Epithelial cell of prostate (primary cell): ENCODE results near the gene IMPDH1.
"Not testable (repeated sequence)": the region's sequence is repeated elsewhere in the genome, so short reads cannot be mapped to it uniquely, and the experiment has no call there.

Experiments
- DNase-seq: peaks from one replicate; pipeline ENCODE4 v3.0.0-alpha.2; 2011; ENCODE audit warnings: low read depth, low spot score
- H3K27ac ChIP-seq: fragments of 450-650 bp; 2 replicates; pipeline ENCODE4 v1.5.1; 2017; ENCODE audit warnings: mild to moderate bottlenecking

Gene IMPDH1

DNA sequence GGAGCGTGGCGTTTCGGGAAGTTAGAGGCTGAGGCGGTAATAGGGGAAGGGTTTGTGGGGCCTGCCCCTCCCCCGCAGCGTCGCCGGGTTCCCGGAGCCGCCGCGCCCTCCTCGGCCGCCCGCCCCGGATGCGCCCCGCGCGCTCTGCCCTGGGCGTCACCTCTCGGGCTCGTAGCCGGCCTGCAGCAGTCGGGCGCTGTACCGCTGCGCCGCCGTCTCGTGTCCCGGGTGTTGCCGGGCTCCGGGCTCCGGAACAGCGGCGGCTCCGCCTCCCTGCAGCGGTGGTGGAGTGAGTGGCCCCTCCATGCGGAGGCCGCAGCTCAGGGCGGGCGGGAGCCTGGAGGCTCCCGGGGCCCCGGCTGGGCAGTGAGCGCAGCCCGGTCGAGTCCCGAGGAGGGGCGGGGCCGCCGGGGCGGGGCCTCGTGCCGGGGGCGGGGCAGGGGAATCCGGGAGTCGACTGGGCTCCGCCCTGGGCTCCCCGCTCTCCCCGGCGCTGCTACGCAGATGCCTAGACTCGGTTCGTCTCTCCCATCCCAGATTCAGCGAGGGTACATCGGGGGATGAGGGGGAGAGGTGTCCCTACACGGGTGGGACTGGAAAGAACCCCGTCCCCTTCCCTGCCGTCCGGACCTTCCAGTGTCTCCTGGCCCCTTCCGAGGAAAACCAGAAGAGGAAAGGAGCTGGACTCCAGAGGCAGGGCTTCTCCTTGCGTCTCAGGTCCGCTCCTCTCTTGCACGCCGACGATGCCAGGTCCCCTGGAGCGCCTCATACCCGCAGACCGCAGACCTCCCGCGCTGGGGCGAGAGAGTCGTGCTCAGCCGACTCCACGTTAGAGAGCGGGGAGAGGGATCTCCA, at the start of gene IMPDH1:
Gene IMPDH1, minus strand, starts transcription at position 387 of the 855 bp plus-strand sequence. Its CDS starts 81 bp downstream, at position 306.
- peak within 1 kb of the TSS; percentile 32 for H3K27ac ChIP-seq
- no peak for DNase-seq

DNA sequence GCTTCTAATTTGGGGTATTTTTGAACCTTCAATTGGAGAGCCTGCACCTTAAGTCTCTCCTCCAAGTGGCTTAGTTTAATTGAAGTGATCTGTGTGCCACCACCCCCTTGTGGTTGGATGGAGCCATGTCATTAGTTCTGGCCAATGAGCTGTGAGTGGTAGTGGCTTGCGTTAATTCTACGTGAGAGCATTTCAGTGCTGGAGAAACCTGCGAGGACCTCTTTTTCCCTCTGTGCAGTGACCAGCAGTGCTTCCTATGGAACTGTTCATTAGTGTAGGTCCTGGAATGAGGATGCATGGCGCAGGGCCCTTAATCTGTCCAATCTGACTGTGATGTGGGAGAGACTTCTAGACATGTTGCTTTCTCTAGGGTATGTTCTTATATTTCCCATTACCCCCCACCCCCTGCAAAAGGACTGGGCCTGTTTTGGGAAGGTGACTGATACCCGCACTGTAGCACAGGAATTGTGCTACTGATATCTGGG, 49.7 kb upstream of the IMPDH1 start:
- DNase-seq = no peak
- H3K27ac ChIP-seq = no peak overlapping the region

DNA sequence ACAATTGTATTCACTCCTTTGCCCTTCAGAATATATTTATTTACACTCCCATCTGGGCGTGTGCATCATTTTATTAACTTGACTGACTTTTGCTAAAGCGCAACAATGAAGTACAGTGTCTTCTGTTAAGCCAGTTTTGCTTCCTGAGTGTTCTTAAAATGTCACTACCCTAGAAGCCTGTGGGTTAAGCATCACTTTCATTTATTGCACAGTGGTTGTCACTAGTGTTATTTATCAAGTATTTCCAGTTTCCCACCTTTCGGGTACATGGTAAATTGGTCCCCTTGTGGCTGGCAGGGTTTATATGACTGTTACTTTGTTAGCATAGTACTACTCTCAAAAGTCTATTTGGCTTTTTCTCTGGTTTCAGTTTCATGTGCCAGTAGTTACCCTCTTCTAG, 49.2 kb upstream of the IMPDH1 start:
- H3K27ac ChIP-seq = no peak overlapping the region
- DNase-seq = no peak

DNA sequence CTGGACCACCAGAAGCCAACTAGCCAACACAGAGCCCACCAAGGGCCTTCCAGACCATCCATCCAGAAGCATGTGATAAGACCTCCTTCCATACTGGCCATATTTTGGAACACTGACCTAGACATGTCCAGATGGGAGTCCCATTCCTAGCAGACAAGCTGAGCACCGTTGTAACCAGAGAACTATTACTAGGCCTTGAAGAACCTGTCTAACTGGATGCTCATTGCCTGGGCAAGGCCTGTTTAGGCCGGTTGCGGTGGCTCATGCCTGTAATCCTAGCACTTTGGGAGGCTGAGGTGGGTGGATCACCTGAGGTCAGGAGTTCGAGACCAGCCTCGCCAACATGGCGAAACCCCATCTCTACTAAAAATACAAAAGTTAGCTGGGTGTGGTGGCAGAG, 47.6 kb upstream of the IMPDH1 start:
- H3K27ac ChIP-seq = not testable (repeated sequence)
- peak; percentile 60 for DNase-seq

DNA sequence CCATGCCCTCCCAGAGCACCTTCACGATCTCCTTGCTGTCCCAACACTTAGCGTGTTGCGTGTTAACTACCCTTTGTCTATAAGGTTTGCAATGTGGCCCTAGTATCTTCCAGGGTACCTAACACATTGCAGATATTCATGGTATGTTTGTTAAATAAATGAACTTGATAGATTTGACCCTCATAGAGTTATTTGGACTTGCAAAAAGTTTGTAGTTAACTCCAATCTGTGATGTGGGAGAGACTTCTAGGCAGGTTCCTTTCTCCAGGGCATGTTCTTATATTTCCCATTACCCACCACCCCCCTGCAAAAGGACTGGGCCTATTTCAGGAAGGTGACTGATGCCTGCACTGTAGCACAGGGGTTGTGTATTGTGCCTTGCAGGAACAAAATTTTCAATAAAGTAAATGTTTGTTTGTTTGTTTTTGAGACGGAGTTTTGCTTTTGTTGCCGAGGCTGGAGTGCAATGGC, 46.5 kb upstream of the IMPDH1 start:
- no peak for DNase-seq
- peak overlapping the region; percentile 48 for H3K27ac ChIP-seq

DNA sequence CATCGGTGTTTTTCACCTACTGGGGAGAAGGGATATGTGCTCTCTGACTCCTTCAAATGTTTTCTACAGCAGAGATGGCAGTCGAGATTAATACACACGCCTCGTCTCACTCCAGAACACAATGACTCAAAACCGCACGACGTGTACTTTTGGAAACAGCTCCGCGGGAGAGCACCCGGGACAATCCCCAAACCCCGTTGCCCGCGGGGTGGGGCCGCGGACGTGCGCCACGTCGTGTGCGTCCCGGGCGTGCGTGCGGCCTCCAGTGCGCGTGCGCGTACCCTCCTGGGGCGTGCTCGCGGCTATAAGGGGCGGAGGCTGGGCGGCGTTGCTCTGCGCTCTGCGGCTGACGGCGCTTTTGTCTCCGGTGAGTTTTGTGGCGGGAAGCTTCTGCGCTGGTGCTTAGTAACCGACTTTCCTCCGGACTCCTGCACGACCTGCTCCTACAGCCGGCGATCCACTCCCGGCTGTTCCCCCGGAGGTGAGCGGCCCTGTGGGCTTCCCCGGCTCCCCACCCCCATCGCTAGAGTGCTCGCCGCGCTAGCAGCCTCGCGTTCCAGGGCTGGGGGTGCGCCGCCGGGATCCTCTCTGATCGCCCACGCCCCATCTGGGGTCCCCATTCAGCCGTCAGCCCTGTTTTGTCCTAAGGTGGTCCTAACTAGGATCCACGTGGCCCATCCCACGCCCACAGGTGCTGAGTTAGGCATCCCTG, 45.9 kb upstream of the IMPDH1 start, which contains the start of gene HILPDA:
Gene HILPDA, plus strand, starts transcription at position 336 of the 712 bp plus-strand sequence. CDS start 1,391 bp downstream, outside the sequence.
- H3K27ac ChIP-seq = peak within 1 kb of the TSS; percentile 48
- peak; percentile 88 for DNase-seq

DNA sequence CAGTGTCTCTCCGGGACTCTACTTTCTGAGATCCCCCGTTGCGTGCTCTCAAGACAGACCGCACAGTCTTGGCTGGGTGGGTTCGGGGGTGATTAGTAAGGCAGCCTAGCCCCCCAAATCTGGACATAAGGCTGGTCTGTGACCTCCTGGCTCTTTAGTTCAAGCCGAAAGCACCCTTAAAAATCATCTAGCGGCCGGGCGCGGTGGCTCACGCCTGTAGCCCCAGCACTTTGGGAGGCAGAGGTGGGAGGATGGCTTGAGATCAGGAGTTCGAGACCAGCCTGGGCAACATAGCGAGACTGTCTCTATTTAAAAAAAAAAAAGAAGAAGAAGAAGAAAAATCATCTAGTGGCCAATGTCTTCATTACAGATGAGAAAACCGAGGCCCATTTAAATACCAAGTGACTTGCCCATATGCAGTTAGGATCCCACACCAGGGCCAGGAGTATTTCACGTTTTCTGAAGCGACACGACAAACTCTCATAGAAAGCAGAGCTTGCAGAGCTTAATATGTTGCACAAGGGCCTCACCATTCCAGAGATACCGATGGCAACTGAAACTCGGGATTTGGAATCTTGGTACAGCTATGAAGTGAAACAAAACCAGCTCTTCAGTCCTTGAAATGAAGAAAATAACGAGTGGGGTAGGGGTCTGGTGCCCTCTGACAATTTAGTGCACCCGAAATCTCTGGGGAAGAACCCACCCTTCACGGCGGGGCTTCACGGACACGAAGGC, 45.2 kb upstream of the IMPDH1 start:
- no peak for DNase-seq
- peak overlapping the region; percentile 48 for H3K27ac ChIP-seq

DNA sequence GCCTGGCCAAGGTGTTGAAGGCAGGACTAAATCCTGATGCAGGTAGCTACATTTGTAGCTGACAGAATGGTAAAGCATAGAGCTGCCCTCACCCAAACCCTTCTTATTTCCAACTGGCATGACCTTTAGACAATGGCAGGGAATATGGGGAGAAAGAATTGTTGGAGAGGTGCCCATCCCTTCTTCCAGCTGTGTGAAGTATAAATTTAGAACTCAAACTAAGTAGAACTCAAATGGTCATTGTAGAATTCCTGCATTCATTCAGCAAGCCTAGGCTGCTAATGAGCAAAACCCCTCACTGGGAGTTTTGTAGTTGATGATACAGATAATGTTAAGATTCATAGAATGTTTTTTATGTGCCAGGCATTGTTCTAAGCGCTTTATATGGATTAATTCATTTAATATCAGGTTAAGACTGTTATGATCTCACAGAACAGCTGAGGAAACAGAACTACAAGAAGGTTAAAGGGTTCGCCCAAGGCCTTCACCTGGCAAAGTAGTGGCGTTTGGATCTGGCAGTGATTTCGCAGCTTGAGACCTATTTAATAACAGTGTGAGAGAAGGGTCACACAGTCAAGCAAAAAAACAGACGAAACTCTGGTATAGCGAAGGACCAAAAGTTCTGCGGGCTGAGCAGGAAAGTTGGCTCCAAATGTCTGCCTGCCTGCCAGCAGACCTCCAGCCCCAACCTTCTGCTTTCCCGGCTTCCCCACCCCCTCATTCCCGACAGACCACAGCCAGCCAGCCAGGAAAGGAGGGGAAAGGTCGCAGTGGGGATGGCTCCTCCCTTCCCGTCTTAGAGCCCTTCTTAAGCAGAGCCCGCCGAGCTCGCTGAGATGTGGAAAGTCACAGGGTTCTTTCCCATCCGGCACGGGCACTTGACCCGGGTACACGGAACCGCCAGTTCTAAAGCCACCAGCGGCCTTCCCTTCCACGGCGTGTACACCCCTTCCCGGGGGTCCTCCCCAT, 44.3 kb upstream of the IMPDH1 start:
- DNase-seq = no peak
- no peak overlapping the region for H3K27ac ChIP-seq

DNA sequence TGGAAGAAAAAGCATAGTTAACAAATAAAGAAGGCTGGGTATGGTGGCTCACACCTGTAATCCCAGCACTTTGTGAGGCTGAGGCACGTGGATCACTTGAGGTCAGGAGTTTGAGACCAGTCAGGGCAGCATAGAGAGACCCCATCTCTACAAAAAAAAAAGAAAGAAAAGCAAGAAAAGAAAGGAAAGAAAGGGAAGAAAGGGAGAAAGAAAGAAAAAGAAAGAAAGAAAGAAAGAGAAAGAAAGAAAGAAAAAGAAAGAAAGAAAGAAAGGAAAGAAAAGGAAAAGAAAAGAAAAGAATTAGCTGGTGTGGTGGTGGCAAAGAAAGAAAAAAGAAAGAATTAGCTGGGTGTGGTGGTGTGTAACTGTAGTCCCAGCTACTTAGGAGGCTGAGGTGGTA, 42.8 kb upstream of the IMPDH1 start:
- DNase-seq = no peak
- no peak overlapping the region for H3K27ac ChIP-seq

DNA sequence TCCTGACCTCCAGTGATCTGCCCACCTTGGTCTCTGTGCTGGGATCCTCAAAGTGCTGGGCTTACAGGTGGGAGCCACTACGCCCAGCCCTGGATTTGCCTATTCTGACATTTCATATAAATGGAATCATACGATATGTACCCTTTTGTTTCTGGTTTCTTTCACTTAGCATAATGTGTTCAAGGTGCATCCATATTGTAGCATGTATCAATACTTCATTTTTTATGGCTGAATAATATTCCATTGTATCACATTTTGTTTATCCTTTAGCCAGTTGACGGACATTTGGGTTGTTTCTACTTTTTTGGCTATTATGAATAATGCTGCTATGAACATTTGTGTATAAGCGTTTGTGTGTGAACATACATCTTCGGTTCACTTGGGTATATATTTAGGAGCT, 41.1 kb upstream of the IMPDH1 start:
- no peak overlapping the region for H3K27ac ChIP-seq
- no peak for DNase-seq

DNA sequence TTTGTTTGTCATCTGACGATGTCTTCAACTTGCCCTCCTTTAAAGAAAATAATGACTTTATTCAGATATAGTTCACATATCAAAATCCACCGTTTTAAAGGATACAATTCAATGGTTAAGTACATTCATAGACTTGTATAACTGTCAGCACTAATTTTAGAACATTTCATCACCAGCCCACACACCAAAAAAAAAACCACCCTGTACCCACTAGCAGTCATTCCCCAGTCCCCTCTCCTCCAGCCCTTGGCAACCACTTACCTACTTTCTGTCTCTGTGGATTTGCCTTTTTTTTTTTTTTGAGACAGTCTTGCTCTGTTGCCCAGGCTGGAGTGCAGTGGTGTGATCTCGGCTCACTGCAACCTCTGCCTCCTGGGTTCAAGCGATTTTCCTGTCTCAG, 40.6 kb upstream of the IMPDH1 start:
- no peak overlapping the region for H3K27ac ChIP-seq
- DNase-seq = no peak

DNA sequence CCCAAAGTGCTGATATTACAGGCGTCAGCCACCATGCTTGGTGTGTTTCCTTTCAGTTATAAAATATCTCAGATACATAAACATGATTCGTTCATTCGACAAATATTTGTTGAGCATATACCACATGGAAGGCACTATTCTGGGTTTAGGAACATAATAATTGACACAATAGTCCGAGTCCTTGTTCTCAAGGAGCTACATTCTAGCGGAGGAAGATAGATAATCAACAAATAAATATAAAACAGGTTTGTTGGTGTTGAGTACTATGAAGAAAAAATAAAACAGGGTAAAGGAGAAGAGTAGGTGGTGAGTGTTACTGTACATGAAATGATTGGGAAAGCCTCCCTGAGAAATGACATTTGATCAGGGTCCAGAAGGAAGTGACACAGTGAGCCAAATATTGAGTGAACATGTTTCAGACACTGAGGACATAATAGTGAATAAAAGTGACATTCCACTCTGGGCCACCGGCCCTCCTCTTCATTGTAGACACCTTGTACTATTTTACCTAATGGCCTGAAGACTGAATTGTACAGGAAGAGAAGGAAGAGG, 39.0 kb upstream of the IMPDH1 start:
- no peak overlapping the region for H3K27ac ChIP-seq
- DNase-seq = no peak

DNA sequence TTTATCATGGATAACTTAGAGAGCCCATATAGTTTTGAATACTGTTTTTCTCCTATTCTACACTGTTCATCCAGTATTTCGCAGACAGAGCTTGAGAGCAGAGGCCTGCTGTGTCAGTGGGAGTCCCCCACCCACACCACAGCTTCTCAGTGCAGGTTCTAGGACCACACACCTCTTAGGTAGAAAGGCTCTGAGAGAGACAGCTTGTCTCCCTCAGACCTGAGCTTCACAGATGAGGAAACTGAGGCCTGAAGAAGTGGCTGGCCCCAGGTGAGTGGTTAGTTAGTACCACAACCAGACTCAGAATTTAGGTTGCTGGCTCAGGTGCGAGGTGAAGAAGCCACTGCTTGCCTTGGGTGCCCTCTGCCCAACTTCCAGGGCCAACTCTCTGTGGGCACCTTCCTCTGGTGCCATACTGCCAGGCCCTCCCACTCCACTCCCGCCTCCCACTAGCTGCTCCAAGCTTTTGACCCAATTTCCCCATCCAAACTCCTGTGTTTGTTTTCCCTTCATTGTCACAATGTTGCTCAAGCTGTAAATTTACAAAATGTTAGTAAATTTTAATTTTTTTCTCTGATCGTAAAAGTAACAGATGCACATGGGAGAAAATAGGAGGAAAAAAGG, 38.3 kb upstream of the IMPDH1 start:
- no peak overlapping the region for H3K27ac ChIP-seq
- no peak for DNase-seq

DNA sequence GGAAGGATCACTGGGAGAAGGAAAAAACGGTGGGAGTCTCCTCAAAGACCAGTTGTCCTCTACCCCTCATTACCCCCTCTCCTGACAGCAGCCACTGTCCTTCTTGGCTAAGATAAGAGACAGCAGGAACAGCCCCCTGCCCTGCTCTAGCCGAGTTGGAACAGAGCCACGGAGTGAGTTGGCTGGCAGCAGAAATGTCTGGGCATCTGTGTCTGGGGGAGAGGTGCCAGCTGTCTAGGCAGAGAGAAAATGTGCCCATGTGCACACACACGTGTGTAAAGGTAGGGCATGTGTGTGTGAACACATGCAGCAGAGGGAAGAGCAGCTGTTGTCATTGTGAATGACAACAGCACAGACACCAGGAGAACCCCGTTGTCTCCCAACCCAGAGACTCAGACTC, 36.5 kb upstream of the IMPDH1 start:
- no peak overlapping the region for H3K27ac ChIP-seq
- no peak for DNase-seq

DNA sequence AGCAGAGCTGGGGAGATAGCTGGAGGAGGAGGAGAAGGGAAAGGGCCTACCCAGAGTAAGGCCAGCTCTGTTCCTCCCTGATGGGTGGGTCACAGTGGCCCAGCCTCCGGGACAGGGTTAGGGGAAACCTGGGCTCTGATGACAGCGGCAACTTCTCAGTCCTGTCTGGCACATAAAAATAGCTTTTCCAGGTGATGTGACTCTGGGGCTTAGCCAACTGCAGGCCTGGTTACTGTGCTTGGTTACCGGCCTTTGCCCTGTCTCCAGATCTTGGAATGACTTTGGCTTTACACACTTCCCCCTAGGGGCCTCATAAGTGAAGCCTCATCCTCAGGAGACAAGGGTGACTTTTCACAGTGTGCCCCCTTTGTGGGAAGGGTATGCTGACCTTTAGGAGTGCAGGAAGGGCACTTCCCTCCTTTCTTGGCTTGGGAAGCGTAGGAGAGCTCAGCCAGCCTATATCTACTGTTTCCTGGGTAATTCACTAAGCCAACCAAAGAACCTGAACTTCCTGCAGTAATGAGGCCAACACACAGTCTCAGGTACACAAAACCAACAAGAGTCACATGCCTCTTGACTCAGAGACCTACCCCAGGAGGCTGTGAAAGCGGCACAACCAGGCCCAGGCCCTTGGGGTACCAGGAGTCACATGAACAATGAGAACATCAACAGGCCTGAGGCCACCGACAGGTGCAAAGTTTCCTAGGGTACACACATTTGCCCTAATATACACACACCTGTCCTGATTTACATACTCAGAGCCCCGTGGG, 34.2 kb upstream of the IMPDH1 start:
- DNase-seq = no peak

DNA sequence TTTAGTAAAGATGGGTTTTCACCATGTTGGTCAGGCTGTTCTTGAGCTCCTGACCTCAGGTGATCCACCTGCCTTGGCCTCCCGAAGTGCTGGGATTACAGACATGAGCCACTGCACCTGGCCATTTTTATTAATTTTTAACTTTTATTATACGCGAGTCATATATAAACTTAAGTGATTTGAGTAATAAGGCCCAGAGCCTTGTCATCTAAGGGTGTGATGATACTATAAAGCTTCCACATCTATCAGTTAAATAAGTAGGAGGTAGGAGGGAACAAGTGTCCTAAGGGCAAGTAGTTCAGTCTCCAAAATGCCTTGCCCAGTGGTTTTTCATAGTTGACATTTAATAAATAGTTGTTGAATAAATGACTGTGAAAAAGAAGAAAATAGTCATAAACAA, 32.6 kb upstream of the IMPDH1 start:
- H3K27ac ChIP-seq = no peak overlapping the region
- DNase-seq = no peak

More for the DNA sequence above, 34.2 kb upstream of the IMPDH1 start:
- H3K27ac ChIP-seq = peak overlapping the region; percentile 37

DNA sequence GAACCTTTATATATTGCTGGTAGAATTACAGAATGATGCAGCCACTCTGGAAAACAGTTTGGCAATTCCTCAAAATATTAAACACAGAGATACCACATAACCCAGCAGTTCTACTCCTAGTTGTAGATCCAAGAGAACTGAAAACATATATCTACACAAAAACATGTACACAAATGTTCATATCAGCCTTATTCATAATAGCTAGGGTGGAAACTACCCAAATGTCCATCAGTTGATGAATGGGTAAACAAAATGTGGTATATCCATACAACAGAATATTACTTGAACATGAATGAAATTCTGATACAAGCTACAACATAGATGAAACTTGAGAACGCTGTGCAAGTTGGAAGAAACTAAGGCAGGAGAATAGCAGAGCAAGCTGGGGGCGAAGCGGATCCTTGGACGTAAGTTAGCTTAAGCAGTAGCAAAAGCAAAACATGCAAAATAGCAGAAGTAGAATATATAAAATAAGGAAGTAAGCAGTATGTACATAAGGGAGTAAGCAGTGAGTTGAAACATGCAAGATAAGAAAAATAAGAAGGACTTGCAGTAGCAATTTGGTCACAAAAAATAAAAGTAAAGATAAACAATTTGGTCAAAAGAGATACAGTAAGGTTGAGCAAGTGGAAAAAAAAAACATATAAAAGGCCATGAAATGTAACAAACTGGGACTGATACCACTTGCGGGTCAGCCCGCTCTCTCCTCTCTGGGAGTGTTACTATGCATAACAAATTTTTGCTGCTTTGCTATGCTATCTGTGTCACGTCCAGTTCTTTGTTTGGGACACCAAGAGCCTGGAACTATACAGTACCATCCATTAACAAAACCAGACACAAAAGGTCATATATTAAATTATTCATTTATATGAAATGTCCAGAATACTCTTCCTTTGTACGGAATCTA, 27.9 kb upstream of the IMPDH1 start:
- no peak for DNase-seq
- no peak overlapping the region for H3K27ac ChIP-seq
